GM12865 (cell line): Measurements from ENCODE around the gene CDC42BPB.

Experiments
- DNase-seq: peaks from one replicate; pipeline ENCODE4 v3.0.0; 2010; ENCODE audit warnings: low read depth
- H3K4me3 ChIP-seq: 2 replicates; pipeline ENCODE4 v1.5.1; 2011; ENCODE audit warnings: mild to moderate bottlenecking, low read depth, low read length, control low read depth
- CTCF ChIP-seq: IDR thresholded peaks from 2 replicates; pipeline ENCODE4 v1.5.1; 2011; ENCODE audit warnings: low read length, control low read depth, low read depth, inconsistent platforms; ENCODE audit not compliant: insufficient read depth; ENCODE audit errors: missing control alignments

Gene CDC42BPB

GRCh38 chr14:102903889-102904512 is 153.3 kb downstream of the CDC42BPB start:
- no peak for DNase-seq
- TF ChIP-seq CTCF: no peak

GRCh38 chr14:102903248-102903888 is 154.0 kb downstream of the CDC42BPB start:
- H3K4me3 ChIP-seq: no peak overlapping the region
- no peak for DNase-seq
- no peak for TF ChIP-seq CTCF

More at GRCh38 chr14:102903889-102904512, 153.3 kb downstream of the CDC42BPB start:
- no peak overlapping the region for H3K4me3 ChIP-seq

GRCh38 chr14:102902523-102903247 is 154.7 kb downstream of the CDC42BPB start:
- TF ChIP-seq CTCF: no peak
- H3K4me3 ChIP-seq: peak overlapping the region; percentile 30
- DNase-seq: no peak

- TF ChIP-seq CTCF: no peak
- H3K4me3 ChIP-seq: peak overlapping the region; percentile 30
Observed at GRCh38 chr14:102902086-102902485, 155.3 kb downstream of the CDC42BPB start.

GRCh38 chr14:102901633-102902032 is 155.7 kb downstream of the CDC42BPB start:
- TF ChIP-seq CTCF: no peak
- peak; percentile 94 for DNase-seq
- peak overlapping the region; percentile 30 for H3K4me3 ChIP-seq

More at GRCh38 chr14:102902086-102902485, 155.3 kb downstream of the CDC42BPB start:
- no peak for DNase-seq

GRCh38 chr14:102900631-102901571 is 156.4 kb downstream of the CDC42BPB start:
- H3K4me3 ChIP-seq: peak overlapping the region; percentile 19
- no peak for TF ChIP-seq CTCF
- DNase-seq: peak; percentile 85
